Activated CD8-positive, alpha-beta memory T cell treated with anti-CD3 and anti-CD28 coated beads for 4 hours (primary cell): Measurements from ENCODE around the gene SRRM3.
A peak's percentile ranks its signal among the peaks of the same experiment; 100 is the strongest.
"Not testable (repeated sequence)": the region's sequence is repeated elsewhere in the genome, so short reads cannot be mapped to it uniquely, and the experiment has no call there.

Experiments used
- DNase-seq, 2 donors: peaks; one replicate each; pipeline ENCODE4 v3.0.0-alpha.2; 2020; ENCODE audit warnings: low read depth in 2 of 2

SRRM3 gene

GRCh38 chr7:76315364-76315763, 113.7 kb downstream of the SRRM3 start:
- DNase-seq: no peak

- DNase-seq: no peak
These were observed 115.5 kb downstream of the SRRM3 start for GRCh38 chr7:76316984-76317781.

GRCh38 chr7:76317782-76318487, 116.2 kb downstream of the SRRM3 start:
- peak; percentile 87 to 92 for DNase-seq

DNA sequence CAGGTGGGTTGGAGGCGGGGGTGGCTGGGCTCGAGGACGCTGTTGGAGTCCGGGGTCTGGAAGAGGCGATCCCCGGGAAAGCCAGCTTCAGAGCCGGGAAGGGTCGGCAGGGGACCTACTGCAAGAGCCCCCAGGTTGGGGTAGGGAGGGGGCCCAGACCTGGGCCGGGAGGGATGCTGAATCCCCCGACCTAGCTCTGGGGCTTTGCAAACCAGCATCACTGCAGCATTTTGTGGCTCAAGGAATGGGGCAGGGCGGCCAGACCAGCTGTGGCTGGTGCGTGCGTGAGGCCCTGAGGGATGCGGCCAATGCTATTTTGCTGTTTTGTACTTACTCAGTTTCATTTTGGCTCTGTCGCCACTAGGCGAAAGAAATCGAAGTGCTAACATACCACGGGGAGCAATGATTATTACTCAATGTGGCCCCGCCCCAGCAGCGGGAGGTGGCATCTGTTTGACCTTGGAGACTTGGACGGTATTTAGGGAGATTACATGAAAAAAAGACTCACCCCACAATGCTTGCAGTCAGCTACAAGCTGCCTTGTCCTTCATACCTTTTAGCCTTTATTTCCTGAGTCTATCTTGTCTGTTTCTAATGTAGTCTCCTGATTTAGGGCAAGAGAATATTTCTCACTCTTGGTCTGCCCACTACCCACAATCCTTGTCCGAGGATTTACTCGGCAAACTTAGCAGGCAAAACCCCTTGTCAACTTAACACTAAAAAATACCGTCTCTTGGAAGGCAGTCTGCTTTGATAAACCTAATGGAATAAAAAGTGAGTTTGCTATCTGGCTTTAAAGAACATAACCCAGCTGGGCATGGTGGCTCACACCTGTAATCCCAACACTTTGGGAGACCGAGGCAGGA, 117.0 kb downstream of the SRRM3 start:
- DNase-seq: peak; percentile 22 to 33

DNA sequence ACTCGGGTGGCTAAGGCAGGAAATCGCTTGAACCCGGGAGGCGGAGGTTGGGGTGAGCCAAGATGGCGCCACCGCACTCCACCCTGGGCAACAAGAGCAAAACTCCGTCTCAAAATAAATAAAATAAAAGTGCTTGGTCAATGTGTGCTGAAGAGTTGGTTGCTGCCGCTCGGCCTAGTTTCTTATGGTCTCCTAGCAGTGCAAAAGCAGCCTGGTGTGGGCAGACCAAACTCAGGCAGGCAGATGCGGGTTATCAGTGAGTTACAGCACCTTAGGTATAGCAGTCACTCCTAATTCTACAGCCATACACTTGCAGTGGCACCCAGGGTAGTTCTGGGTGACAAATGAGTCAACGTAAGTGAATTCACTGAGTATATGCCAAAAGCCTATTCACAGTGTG, 123.4 kb downstream of the SRRM3 start:
- DNase-seq: no peak

GRCh38 chr7:76325811-76326210, 124.1 kb downstream of the SRRM3 start:
- DNase-seq: no peak

DNA sequence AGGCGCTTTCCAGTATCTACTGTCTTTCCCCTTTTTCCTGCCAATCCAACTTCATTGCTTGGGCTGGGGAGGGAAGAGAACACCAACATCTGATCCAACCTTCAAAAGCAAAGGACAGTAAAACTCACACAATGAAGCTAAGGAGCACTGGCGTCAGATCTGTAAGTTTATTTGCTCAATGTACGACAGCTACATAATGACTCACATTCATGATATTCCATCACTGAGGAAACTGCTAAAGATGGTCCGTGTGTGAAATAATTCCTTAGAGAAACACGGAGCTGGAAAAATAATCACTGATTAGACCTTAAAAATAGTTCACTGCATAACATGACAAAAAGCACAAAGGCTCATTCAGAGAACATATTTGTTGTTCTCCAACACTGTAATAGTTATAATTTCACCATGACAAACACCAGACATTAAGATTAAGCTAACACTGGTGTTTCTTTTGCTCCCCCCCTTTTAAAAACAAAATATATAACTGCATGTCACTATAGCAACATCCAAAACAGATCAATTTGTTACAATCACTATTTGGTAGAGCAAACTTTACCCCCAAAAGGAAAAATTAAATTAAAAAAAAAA, 125.0 kb downstream of the SRRM3 start:
- DNase-seq: no peak

DNA sequence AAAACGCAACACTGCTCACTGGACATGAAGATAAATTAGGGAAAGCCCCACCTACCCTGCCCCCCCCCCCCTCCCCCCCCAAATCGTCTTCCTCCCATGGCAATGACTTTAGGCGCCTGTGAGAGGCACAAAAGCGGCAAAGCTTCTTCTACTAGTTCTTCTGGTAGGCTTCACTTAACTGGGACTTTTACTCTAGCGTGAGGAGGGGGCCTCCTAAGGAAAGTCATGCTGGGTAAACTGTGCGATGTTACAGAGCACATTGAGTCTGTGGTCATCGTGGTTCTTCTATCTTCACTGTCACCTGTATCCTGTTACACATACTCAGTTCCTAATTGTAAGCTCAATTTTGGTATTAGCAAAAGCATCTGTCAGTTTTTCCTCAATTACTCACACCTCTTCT, 125.9 kb downstream of the SRRM3 start:
- no peak for DNase-seq

DNA sequence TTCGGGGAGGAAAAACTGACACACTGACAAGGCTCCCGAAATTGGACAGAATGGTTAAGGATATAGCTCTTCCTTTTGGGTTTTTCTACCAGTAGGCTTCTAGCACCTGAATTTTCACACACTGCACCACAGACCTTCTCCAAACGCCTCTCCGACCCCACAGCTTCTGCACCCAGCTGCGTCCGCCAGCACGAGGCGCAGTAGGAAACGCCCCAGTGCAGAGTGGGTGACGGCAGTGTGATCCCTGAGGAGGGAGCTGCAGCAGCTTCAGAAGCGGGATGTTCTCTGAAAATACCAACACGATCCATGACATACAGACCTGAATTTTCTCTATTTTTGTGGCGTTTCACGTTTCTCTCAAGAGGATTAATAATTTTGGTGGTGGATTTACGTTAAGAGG, 126.7 kb downstream of the SRRM3 start:
- no peak for DNase-seq

GRCh38 chr7:76329479-76329878, 127.8 kb downstream of the SRRM3 start:
- DNase-seq: no peak

DNA sequence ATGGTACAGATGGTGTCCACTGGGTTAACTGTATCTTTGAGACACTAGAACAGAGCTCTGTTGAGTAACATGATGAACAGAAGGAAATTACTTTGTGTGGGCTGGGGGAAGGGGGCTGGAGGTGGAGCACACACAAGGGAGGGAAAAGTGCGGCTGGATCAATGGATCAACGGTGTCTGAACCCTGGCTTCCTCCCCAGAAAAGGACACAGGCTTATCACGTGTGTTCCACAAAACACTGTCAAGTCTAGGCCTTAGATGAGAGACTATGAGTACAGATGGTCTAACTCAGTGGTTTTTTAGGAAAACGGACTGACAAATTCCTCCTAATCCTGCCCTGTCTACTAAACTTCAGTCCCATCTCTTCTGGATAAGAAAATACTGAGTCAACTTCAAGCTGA, 128.6 kb downstream of the SRRM3 start:
- DNase-seq: no peak

DNA sequence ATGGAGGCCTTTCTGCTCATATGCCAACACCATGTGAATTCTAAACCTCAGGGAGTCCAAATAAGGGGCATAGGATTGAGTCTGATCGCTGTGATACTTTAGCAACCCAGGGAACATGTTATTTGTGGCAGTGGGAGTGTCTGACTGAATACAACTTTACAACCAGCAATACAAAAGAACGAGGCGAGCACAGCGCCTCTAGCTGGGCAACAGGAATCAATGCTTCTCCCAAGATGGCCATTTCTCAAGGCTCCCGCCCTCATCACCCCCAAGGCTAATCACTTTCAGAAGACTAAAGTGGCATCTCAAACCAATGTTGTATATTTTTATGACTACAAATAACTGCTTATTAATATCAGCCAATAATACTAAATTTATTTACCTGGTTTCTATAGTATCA, 129.0 kb downstream of the SRRM3 start:
- no peak for DNase-seq

DNA sequence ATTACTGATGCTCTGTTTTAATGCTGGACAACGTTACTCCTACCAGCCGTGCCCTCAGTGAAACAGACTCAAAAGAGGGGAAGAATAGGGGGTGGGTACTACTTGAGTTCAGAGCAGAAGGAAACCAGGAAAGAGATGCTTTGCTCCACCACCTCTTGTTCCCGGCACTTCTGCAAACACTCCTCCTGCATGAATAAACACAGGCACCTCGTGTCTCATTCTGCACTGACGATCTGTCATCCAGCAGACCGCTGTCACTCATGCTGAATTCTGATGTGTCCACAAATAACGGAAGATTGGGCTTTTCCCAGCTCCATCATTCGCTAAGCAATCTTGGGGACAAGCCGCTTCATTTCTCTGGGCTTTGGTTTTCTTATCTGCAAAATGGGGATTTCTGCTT, 130.4 kb downstream of the SRRM3 start:
- DNase-seq: no peak

DNA sequence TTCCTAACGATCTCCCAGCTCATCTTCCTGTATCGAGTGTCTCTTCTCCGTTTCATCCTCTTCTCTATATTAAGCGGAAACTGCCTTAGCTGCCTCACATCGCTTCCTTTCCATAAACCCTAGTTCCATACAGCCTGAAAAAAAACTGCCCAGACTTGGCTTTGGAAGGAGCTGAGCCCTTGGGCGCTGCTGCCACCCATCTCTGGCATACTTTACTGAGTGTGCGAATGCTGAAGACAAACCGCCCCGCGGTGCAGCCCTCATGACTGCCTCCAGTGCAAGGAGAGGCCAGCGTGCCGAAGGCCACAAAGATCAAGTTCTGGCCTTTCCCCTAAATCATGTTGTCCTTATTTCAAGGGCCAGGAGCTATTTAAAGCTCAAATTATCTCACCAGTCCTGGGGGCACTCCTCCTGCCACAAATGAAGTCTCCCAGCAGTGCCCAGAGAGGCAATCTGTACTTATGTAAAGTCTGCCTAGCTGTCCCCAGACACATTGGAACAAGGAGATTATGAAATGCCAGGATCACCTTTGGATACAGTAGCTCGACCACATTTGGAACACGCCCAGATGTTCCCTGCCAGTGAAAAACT, 131.9 kb downstream of the SRRM3 start:
- no peak for DNase-seq

GRCh38 chr7:76334320-76334967, 132.7 kb downstream of the SRRM3 start:
- DNase-seq: no peak

- not testable (repeated sequence) for DNase-seq
These were observed 133.7 kb downstream of the SRRM3 start for GRCh38 chr7:76335417-76335816.

GRCh38 chr7:76336094-76336493, 134.4 kb downstream of the SRRM3 start:
- DNase-seq: no peak
